IPS DF 6.9 (cell line): Measurements from ENCODE around the gene WASF2.
"Not testable (repeated sequence)": the region's sequence is repeated elsewhere in the genome, so short reads cannot be mapped to it uniquely, and the experiment has no call there.

Experiments used
- DNase-seq: peaks from one replicate; pipeline ENCODE4 v3.0.0-alpha.2; 2013; ENCODE audit warnings: low read depth, low spot score
- H3K27ac ChIP-seq: one replicate; pipeline ENCODE4 v1.5.1; 2013; ENCODE audit warnings: low read length, control low read depth
- H3K27me3 ChIP-seq: 2 replicates; pipeline ENCODE4 v1.6.1; 2013; ENCODE audit warnings: mild to moderate bottlenecking, low read length; ENCODE audit not compliant: control insufficient read depth, insufficient read depth
- H3K36me3 ChIP-seq: 2 replicates; pipeline ENCODE4 v1.6.1; 2013; ENCODE audit warnings: low read length; ENCODE audit not compliant: control insufficient read depth, insufficient read depth
- H3K4me1 ChIP-seq: 2 replicates; pipeline ENCODE4 v1.6.1; 2013; ENCODE audit warnings: low read length; ENCODE audit not compliant: control insufficient read depth, insufficient read depth
- H3K4me3 ChIP-seq: 2 replicates; pipeline ENCODE4 v1.5.1; 2013; ENCODE audit warnings: mild to moderate bottlenecking, low read length
- H3K9me3 ChIP-seq: 2 replicates; pipeline ENCODE4 v1.6.1; 2013; ENCODE audit warnings: low read length, inconsistent platforms; ENCODE audit not compliant: control insufficient read depth, insufficient read depth
- WGBS: extraction: QIAGEN DNeasy Blood & Tissue Kit; methylation state at CpG from one replicate; pipeline ENCODE4 v1.1.7; 2013; ENCODE audit warnings: mixed read lengths, missing lambda C conversion rate; ENCODE audit not compliant: insufficient read length, insufficient coverage; 5-methylcytosine and 5-hydroxymethylcytosine counted together

The WASF2 gene

DNA sequence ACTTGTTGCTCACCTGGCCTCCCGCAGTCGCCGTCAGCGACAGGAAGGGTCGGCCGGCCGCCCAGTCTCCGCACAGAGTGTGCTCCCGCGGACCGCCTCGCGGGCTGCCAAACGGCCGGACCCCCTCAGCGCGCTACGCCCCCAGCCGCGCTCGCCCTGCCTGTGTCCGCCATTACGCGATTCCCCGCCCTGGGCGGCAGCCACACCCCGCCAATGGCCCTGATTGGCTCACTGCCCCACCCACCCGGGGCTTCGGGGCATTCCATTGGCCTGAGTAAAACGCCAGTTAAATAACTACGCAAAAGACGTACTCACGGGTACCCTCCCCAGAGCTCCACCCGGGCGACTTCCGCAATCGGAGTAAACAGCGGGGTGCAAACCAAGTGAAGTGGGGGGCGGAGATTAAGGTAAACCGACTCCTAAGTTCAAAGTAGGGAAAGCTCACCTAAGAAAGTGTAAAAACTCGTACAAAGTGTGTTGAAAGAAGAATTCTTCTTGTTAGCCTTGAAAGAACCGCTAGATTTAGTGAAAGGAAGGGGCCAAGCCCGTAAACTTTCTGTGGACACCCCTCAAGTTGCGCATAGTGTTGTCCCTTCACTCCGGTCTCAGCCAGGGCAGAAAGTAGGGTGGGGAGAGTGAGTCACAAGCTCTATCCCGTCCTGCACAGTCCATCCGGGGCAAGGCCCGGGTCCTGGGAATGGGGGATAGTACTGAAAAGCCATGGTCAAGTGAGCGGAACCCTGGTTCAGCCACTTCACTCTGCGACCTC lies at the start of gene WASF2:
WASF2 (minus strand) TSS at position 195 of the 769 bp plus-strand sequence. CDS start 61,277 bp downstream, outside the sequence.
- Histone ChIP-seq H3K9me3 (no peaks in the 10 kb centered on the region), H3K36me3 (no peaks in the 10 kb centered on the region), H3K4me1 (no peaks in the 10 kb centered on the region), H3K4me3 (peak within 1 kb of the TSS; percentile 96), H3K27me3 (no peaks in the 10 kb centered on the region), H3K27ac (no peak within 1 kb of the TSS)
- peak; percentile 85 for DNase-seq
- WGBS: no CpG with 5 or more reads among the region's 50 CpGs

GRCh38 chr1:27538793-27539192 lies 48.8 kb upstream of the WASF2 start:
- no peaks in the 10 kb centered on the region for H3K27me3 ChIP-seq
- DNase-seq: no peak
- H3K4me1 ChIP-seq: peaks cover 10% of the 10 kb centered on the region
- no CpG with 5 or more reads among the region's 3 CpGs for WGBS
- H3K36me3 ChIP-seq: 0 out of 2 replicates have a peak, but pooled peaks cover 5% of the 10 kb centered on the region
- H3K9me3 ChIP-seq: no peaks in the 10 kb centered on the region
- no peak overlapping the region for H3K4me3 ChIP-seq
- H3K27ac ChIP-seq: no peak overlapping the region

DNA sequence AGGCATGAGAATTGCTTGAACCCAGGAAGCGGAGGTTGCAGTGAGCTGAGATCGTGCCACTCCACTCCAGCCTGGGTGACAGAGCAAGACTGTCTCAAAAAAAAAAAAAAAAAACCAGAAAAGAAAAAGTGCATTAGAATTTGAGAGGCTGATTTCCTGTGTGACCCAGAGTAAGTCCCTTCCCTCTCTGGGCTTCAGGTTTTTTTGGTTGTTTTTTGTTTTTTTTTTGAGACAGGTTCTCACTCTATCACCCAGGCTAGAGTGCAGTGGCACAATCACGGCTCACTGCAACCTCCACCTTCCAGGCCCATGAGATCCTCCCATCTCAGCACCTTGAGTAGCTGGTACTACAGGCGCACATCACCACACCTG lies 48.3 kb upstream of the WASF2 start:
- not testable (repeated sequence) for H3K4me1 ChIP-seq, H3K27ac ChIP-seq, H3K36me3 ChIP-seq, DNase-seq, H3K27me3 ChIP-seq, H3K4me3 ChIP-seq, H3K9me3 ChIP-seq
- WGBS: no CpG with 5 or more reads among the region's 4 CpGs

DNA sequence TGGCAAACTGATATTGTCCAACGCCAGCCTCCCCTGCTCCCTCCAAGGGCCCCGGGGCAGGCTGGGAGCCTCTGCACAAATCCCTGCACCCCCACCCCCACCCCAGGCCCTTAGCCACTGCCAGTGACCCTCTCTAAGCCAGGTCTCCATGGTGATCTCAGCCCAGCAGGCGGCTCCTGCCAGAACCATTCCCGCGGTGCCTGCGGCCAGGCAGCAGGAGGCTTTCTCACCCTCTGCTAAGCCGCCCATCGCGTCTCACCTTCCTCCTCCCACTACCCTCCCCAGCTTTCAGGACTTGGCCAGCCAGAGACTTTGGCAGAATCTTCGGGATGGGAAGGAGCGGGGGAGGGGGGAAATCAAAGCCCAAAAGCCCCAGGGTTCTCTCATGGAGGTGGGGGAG lies 46.8 kb upstream of the WASF2 start:
- no CpG with 5 or more reads among the region's 11 CpGs for whole genome bisulfite sequencing
- no peak for DNase-seq
- Histone ChIP-seq H3K27me3 (no peaks in the 10 kb centered on the region), H3K4me1 (peaks cover 10% of the 10 kb centered on the region), H3K36me3 (0 out of 2 replicates have a peak, but pooled peaks cover 5% of the 10 kb centered on the region), H3K9me3 (no peaks in the 10 kb centered on the region), H3K4me3 (no peak overlapping the region), H3K27ac (no peak overlapping the region)

GRCh38 chr1:27536010-27536757 lies 46.2 kb upstream of the WASF2 start:
- Histone ChIP-seq H3K4me1 (peaks cover 10% of the 10 kb centered on the region), H3K36me3 (0 out of 2 replicates have a peak, but pooled peaks cover 5% of the 10 kb centered on the region), H3K27ac (no peak overlapping the region), H3K9me3 (no peaks in the 10 kb centered on the region), H3K4me3 (no peak overlapping the region), H3K27me3 (no peaks in the 10 kb centered on the region)
- DNase-seq: no peak
- WGBS: no CpG with 5 or more reads among the region's 15 CpGs

- DNase-seq: no peak
- Histone ChIP-seq H3K4me1 (peaks cover 10% of the 10 kb centered on the region), H3K36me3 (0 out of 2 replicates have a peak, but pooled peaks cover 5% of the 10 kb centered on the region), H3K9me3 (no peaks in the 10 kb centered on the region), H3K27ac (no peak overlapping the region), H3K4me3 (no peak overlapping the region), H3K27me3 (no peaks in the 10 kb centered on the region)
- WGBS: no CpG with 5 or more reads among the region's 2 CpGs
These were observed 45.4 kb upstream of the WASF2 start for GRCh38 chr1:27535386-27535785.

- no peaks in the 10 kb centered on the region for H3K9me3 ChIP-seq
- no peak overlapping the region for H3K27ac ChIP-seq
- no peak overlapping the region for H3K4me3 ChIP-seq
- no peaks in the 10 kb centered on the region for H3K27me3 ChIP-seq
- no peaks in the 10 kb centered on the region for H3K36me3 ChIP-seq
- no peak for DNase-seq
- H3K4me1 ChIP-seq: peaks cover 10% of the 10 kb centered on the region
- no CpG with 5 or more reads among the region's 14 CpGs for WGBS
These were observed 42.2 kb upstream of the WASF2 start for GRCh38 chr1:27531959-27532685.

DNA sequence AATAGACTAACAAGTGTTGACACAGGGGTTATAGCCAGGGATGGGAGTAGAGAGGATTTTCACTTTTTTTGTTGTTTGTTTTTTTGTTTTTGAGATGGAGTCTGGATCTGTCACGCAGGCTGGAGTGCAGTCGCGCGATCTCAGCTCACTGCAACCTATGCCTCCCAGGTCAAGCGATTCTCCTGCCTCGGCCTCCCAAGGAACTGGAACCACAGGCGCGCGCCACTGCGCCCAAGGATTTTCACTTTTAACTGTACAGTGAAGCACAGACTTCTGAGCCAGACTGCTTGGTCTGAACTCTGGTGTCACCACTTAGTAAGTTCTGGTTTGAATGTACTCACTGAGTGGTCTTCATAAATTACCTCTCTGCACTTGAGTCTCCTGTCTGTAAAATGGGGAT lies 40.2 kb upstream of the WASF2 start:
- H3K4me1 ChIP-seq: peaks cover 19% of the 10 kb centered on the region
- no peak for DNase-seq
- H3K27ac ChIP-seq: no peak overlapping the region
- no CpG with 5 or more reads among the region's 10 CpGs for WGBS
- no peaks in the 10 kb centered on the region for H3K36me3 ChIP-seq
- H3K27me3 ChIP-seq: no peaks in the 10 kb centered on the region
- H3K4me3 ChIP-seq: no peak overlapping the region
- H3K9me3 ChIP-seq: no peaks in the 10 kb centered on the region

GRCh38 chr1:27529704-27530018 lies 39.7 kb upstream of the WASF2 start:
- no peaks in the 10 kb centered on the region for H3K27me3 ChIP-seq
- H3K4me1 ChIP-seq: peaks cover 21% of the 10 kb centered on the region
- WGBS: no CpG with 5 or more reads among the region's 5 CpGs
- H3K4me3 ChIP-seq: no peak overlapping the region
- H3K27ac ChIP-seq: no peak overlapping the region
- no peaks in the 10 kb centered on the region for H3K36me3 ChIP-seq
- no peak for DNase-seq
- H3K9me3 ChIP-seq: no peaks in the 10 kb centered on the region

- peaks cover 21% of the 10 kb centered on the region for H3K4me1 ChIP-seq
- 100% methylated on average over 1 of the region's 17 CpGs for WGBS
- H3K9me3 ChIP-seq: no peaks in the 10 kb centered on the region
- no peak overlapping the region for H3K4me3 ChIP-seq
- no peak for DNase-seq
- no peak overlapping the region for H3K27ac ChIP-seq
- H3K27me3 ChIP-seq: no peaks in the 10 kb centered on the region
- no peaks in the 10 kb centered on the region for H3K36me3 ChIP-seq
These were observed 39.1 kb upstream of the WASF2 start for GRCh38 chr1:27528818-27529703.
